ENCODE results near the gene FBXO4. TPM values are rescaled to one million over a fixed set of nuclear protein-coding genes. Genes with fewer than 3 reads are reported as not detected.

The FBXO4 gene
- total and polyA plus RNA-seq, 2 experiments from 2014 or later, result 0.63 to 0.74 TPM

DNA sequence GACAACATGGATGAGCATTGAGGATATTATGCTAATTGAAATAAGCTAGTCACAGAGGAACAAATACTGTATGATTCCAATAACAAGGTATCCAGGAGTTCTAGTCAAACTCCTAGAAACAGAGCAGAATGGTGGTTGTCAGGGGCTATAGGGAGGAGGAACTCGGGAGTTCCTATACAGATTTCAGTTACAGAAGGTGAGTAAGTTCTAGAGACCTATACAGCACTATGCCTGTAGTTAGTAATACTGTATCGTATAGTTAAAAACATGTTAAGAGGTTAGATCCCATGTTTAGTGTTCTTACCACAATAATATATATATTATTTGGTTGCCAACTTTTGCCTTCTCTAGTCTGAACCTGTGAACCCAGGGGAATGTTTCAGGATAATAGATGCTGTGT is 46.9 kb upstream of the FBXO4 start (continued):
- TF ChIP-seq, protein P1, sequence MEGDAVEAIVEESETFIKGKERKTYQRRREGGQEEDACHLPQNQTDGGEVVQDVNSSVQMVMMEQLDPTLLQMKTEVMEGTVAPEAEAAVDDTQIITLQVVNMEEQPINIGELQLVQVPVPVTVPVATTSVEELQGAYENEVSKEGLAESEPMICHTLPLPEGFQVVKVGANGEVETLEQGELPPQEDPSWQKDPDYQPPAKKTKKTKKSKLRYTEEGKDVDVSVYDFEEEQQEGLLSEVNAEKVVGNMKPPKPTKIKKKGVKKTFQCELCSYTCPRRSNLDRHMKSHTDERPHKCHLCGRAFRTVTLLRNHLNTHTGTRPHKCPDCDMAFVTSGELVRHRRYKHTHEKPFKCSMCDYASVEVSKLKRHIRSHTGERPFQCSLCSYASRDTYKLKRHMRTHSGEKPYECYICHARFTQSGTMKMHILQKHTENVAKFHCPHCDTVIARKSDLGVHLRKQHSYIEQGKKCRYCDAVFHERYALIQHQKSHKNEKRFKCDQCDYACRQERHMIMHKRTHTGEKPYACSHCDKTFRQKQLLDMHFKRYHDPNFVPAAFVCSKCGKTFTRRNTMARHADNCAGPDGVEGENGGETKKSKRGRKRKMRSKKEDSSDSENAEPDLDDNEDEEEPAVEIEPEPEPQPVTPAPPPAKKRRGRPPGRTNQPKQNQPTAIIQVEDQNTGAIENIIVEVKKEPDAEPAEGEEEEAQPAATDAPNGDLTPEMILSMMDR (conservative IDR thresholded peaks at IDR 0.05; ENCODE audit: low read depth in 2 of 2), result no peak
- TF ChIP-seq, protein P2, sequence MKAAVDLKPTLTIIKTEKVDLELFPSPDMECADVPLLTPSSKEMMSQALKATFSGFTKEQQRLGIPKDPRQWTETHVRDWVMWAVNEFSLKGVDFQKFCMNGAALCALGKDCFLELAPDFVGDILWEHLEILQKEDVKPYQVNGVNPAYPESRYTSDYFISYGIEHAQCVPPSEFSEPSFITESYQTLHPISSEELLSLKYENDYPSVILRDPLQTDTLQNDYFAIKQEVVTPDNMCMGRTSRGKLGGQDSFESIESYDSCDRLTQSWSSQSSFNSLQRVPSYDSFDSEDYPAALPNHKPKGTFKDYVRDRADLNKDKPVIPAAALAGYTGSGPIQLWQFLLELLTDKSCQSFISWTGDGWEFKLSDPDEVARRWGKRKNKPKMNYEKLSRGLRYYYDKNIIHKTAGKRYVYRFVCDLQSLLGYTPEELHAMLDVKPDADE (IDR thresholded peaks at IDR 0.05), result no peak

DNA sequence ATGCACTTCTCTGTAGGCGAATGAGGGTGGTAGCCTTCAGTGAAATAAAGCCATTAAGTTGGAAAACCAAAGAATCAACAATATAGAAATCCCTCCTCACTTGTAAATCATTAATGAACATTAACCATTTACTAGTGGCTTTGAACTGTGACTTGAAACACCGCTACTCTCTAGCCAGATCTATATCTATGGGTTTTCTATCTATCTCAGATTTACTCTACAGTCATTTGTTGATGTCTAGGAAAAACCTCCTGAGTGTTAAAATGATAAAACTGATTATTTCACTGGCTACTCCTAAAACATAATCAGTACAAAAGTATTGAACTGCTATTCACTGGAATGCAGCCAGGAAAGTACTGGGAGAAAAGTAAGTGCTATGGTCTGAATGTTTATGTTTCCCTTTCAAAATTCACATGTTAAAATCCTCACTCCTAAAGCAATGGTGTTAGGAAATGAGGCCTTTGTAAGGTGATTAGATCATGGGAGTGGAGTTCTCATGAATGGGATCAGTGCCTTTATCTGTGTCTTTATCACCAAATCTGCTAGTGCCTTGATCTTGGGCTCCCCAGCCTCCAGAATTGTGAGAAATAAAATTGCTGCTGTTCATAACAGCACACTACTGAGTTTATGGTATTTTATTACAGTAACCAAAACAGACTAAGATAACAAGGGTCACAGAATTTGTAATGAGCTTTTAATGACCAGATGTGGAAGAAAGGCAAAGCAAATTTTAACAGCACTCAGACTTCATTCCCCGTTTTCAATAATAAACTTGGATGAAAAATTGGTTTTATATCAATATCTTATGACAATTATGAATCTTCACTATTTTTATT is 46.2 kb upstream of the FBXO4 start:
- H3K9me3 Mint-ChIP-seq, result peaks cover 5% of the 10 kb centered on the region; the same call in 2 of the 3 replicates
- H3K36me3 Mint-ChIP-seq (ENCODE audit: low read depth), result no peaks in the 10 kb centered on the region
- no peaks in the 10 kb centered on the region for H3F3A ChIP-seq (replicated peaks; ENCODE audit: low read depth)
- H3K4me3 Mint-ChIP-seq, result no peak overlapping the region
- no peaks in the 10 kb centered on the region for H3K36me3 ChIP-seq (ENCODE audit: insufficient read depth)
- no peaks in the 10 kb centered on the region for H3K4me1 Mint-ChIP-seq
- no peaks in the 10 kb centered on the region for H3K79me2 ChIP-seq (replicated peaks; ENCODE audit: insufficient read depth)
- H3K27me3 ChIP-seq (ENCODE audit: insufficient read depth), result no peaks in the 10 kb centered on the region
- H3K27ac Mint-ChIP-seq, result no peak overlapping the region
- H3K9me2 ChIP-seq (ENCODE audit: insufficient read depth), result peaks cover 4% of the 10 kb centered on the region; the same call in 1 of the 2 replicates
- no peak overlapping the region for H3K4me2 ChIP-seq
- no peaks in the 10 kb centered on the region for H3K4me1 ChIP-seq (ENCODE audit: insufficient read depth)
- H4K20me1 ChIP-seq (replicated peaks; ENCODE audit: insufficient read depth), result no peaks in the 10 kb centered on the region
- H3K4me3 ChIP-seq, result no peak overlapping the region
- H3K27ac ChIP-seq (ENCODE audit: low read depth), result no peak overlapping the region
- no peak for DNase-seq (ENCODE audit: low spot score)
- no peak for ATAC-seq
- H2AFZ ChIP-seq, result no peak overlapping the region
- H3K27me3 Mint-ChIP-seq (ENCODE audit: insufficient read depth, low read depth, poor library complexity), result no peaks in the 10 kb centered on the region
- TF ChIP-seq POLR2AphosphoS5 (IDR thresholded peaks at IDR 0.05; ENCODE audit: low read depth) (no peak), ZNF114 (CRISPR knock-in tag; IDR thresholded peaks at IDR 0.05) (no peak), STAT1 (IDR thresholded peaks at IDR 0.05; ENCODE audit: unreplicated experiment) (no peak), NANOG (IDR thresholded peaks at IDR 0.05; ENCODE audit: borderline replicate concordance) (no peak), ZNF331 (CRISPR knock-in tag; IDR thresholded peaks at IDR 0.05; ENCODE audit: low read depth) (no peak), EZH2phosphoT487 (IDR thresholded peaks at IDR 0.05; ENCODE audit: unreplicated experiment) (no peak), EZH2 (IDR thresholded peaks at IDR 0.05; ENCODE audit: low read depth, unreplicated experiment) (no peak), JUNB (IDR thresholded peaks at IDR 0.05; ENCODE audit: unreplicated experiment) (no peak)
- TF ChIP-seq, protein P3, sequence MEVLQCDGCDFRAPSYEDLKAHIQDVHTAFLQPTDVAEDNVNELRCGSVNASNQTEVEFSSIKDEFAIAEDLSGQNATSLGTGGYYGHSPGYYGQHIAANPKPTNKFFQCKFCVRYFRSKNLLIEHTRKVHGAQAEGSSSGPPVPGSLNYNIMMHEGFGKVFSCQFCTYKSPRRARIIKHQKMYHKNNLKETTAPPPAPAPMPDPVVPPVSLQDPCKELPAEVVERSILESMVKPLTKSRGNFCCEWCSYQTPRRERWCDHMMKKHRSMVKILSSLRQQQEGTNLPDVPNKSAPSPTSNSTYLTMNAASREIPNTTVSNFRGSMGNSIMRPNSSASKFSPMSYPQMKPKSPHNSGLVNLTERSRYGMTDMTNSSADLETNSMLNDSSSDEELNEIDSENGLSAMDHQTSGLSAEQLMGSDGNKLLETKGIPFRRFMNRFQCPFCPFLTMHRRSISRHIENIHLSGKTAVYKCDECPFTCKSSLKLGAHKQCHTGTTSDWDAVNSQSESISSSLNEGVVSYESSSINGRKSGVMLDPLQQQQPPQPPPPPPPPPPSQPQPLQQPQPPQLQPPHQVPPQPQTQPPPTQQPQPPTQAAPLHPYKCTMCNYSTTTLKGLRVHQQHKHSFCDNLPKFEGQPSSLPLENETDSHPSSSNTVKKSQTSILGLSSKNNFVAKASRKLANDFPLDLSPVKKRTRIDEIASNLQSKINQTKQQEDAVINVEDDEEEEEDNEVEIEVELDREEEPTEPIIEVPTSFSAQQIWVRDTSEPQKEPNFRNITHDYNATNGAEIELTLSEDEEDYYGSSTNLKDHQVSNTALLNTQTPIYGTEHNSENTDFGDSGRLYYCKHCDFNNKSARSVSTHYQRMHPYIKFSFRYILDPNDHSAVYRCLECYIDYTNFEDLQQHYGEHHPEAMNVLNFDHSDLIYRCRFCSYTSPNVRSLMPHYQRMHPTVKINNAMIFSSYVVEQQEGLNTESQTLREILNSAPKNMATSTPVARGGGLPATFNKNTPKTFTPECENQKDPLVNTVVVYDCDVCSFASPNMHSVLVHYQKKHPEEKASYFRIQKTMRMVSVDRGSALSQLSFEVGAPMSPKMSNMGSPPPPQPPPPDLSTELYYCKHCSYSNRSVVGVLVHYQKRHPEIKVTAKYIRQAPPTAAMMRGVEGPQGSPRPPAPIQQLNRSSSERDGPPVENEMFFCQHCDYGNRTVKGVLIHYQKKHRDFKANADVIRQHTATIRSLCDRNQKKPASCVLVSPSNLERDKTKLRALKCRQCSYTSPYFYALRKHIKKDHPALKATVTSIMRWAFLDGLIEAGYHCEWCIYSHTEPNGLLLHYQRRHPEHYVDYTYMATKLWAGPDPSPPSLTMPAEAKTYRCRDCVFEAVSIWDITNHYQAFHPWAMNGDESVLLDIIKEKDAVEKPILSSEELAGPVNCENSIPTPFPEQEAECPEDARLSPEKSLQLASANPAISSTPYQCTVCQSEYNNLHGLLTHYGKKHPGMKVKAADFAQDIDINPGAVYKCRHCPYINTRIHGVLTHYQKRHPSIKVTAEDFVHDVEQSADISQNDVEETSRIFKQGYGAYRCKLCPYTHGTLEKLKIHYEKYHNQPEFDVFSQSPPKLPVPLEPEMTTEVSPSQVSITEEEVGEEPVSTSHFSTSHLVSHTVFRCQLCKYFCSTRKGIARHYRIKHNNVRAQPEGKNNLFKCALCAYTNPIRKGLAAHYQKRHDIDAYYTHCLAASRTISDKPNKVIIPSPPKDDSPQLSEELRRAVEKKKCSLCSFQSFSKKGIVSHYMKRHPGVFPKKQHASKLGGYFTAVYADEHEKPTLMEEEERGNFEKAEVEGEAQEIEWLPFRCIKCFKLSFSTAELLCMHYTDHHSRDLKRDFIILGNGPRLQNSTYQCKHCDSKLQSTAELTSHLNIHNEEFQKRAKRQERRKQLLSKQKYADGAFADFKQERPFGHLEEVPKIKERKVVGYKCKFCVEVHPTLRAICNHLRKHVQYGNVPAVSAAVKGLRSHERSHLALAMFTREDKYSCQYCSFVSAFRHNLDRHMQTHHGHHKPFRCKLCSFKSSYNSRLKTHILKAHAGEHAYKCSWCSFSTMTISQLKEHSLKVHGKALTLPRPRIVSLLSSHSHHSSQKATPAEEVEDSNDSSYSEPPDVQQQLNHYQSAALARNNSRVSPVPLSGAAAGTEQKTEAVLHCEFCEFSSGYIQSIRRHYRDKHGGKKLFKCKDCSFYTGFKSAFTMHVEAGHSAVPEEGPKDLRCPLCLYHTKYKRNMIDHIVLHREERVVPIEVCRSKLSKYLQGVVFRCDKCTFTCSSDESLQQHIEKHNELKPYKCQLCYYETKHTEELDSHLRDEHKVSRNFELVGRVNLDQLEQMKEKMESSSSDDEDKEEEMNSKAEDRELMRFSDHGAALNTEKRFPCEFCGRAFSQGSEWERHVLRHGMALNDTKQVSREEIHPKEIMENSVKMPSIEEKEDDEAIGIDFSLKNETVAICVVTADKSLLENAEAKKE (CRISPR knock-in tag; IDR thresholded peaks at IDR 0.05), result no peak
- TF ChIP-seq, protein P4, sequence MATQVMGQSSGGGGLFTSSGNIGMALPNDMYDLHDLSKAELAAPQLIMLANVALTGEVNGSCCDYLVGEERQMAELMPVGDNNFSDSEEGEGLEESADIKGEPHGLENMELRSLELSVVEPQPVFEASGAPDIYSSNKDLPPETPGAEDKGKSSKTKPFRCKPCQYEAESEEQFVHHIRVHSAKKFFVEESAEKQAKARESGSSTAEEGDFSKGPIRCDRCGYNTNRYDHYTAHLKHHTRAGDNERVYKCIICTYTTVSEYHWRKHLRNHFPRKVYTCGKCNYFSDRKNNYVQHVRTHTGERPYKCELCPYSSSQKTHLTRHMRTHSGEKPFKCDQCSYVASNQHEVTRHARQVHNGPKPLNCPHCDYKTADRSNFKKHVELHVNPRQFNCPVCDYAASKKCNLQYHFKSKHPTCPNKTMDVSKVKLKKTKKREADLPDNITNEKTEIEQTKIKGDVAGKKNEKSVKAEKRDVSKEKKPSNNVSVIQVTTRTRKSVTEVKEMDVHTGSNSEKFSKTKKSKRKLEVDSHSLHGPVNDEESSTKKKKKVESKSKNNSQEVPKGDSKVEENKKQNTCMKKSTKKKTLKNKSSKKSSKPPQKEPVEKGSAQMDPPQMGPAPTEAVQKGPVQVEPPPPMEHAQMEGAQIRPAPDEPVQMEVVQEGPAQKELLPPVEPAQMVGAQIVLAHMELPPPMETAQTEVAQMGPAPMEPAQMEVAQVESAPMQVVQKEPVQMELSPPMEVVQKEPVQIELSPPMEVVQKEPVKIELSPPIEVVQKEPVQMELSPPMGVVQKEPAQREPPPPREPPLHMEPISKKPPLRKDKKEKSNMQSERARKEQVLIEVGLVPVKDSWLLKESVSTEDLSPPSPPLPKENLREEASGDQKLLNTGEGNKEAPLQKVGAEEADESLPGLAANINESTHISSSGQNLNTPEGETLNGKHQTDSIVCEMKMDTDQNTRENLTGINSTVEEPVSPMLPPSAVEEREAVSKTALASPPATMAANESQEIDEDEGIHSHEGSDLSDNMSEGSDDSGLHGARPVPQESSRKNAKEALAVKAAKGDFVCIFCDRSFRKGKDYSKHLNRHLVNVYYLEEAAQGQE (IDR thresholded peaks at IDR 0.05; ENCODE audit: unreplicated experiment), result no peak

All from GM23338 (cell line).